GM19452 (cell line): Measurements from ENCODE around the gene LMX1B.
"Not testable (repeated sequence)": the region's sequence is repeated elsewhere in the genome, so short reads cannot be mapped to it uniquely, and the experiment has no call there.

Experiments used
- ATAC-seq: cut with Tn5 transposase; IDR thresholded peaks from one replicate; pipeline ENCODE4 v1.9.1; 2021; ENCODE audit not compliant: unreplicated experiment

The LMX1B gene

GRCh38 chr9:126652140-126652582 is 38.4 kb downstream of the LMX1B start:
- ATAC-seq = no peak

GRCh38 chr9:126654124-126654523 is 40.4 kb downstream of the LMX1B start:
- no peak for ATAC-seq

GRCh38 chr9:126656214-126656613 is 42.5 kb downstream of the LMX1B start:
- ATAC-seq = not testable (repeated sequence)

GRCh38 chr9:126658201-126658825 is 44.6 kb downstream of the LMX1B start:
- ATAC-seq = no peak

GRCh38 chr9:126658956-126659555 is 45.3 kb downstream of the LMX1B start:
- no peak for ATAC-seq

- ATAC-seq = no peak
Observed at GRCh38 chr9:126661122-126661520, 47.4 kb downstream of the LMX1B start.

- no peak for ATAC-seq
Observed at GRCh38 chr9:126661521-126662251, 48.0 kb downstream of the LMX1B start.

- ATAC-seq = no peak
Observed at GRCh38 chr9:126663661-126664072, 49.9 kb downstream of the LMX1B start.

GRCh38 chr9:126664900-126665643 is 51.3 kb downstream of the LMX1B start:
- no peak for ATAC-seq

GRCh38 chr9:126665644-126666035 is 51.9 kb downstream of the LMX1B start:
- ATAC-seq = no peak

GRCh38 chr9:126666155-126666803 is 52.6 kb downstream of the LMX1B start:
- no peak for ATAC-seq

GRCh38 chr9:126667190-126668055 is 53.7 kb downstream of the LMX1B start:
- no peak for ATAC-seq

- ATAC-seq = no peak
Observed at GRCh38 chr9:126668058-126668457, 54.3 kb downstream of the LMX1B start.

- ATAC-seq = no peak
Observed at GRCh38 chr9:126669108-126669507, 55.4 kb downstream of the LMX1B start.

- no peak for ATAC-seq
Observed at GRCh38 chr9:126670270-126670669, 56.5 kb downstream of the LMX1B start.

- no peak for ATAC-seq
Observed at GRCh38 chr9:126671381-126671831, 57.7 kb downstream of the LMX1B start.

- ATAC-seq = no peak
Observed at GRCh38 chr9:126671983-126672382, 58.3 kb downstream of the LMX1B start.

- ATAC-seq = no peak
Observed at GRCh38 chr9:126672634-126673284, 59.0 kb downstream of the LMX1B start.

- no peak for ATAC-seq
Observed at GRCh38 chr9:126673689-126674364, 60.1 kb downstream of the LMX1B start.
